ENCODE measurements around the gene MLLT10. TPM values are rescaled to one million over a fixed set of nuclear protein-coding genes. Genes with fewer than 3 reads are reported as not detected.

MLLT10 gene
- total RNA-seq, 1 donor from 2014 or later = 26.1 TPM

DNA sequence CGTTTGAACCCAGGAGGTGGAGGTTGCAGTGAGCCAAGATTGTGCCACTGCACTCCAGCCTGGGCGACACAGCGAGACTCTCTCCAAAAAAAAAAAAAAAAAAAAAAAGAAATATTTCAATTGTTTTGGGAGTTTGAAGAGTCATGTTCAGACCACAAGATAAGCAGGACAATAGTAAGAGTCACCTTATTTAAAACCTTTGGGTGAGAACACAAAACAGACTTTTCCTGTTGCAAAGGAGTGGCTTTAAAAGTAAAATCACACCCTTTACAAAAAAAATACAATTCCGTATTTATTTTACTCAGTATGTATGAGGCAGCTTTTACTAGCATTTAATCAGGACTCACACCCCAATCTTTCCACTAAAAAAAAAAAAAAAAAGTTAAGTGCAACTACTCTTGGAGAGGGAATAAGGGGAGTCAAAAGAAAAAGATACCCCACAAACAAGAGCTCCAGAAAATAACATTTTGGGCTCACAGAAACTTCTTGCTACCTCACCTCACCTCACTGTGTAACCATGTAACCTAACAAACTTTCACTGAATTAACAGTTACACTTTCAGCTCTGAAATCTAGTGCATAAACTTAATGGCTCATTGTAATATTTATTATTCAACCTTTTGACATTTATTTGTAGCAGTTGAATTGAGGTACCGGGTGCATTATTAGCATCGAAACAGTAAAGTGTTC, 19.8 kb upstream of the MLLT10 start:
- intact Hi-C loops (cut with micrococcal nuclease) = loop anchor here (10.0 kb wide), 1 partner anchor 439 kb away; no protein-coding TSS in a partner anchor
- ATAC-seq (no peak), DNase-seq (no peak)

DNA sequence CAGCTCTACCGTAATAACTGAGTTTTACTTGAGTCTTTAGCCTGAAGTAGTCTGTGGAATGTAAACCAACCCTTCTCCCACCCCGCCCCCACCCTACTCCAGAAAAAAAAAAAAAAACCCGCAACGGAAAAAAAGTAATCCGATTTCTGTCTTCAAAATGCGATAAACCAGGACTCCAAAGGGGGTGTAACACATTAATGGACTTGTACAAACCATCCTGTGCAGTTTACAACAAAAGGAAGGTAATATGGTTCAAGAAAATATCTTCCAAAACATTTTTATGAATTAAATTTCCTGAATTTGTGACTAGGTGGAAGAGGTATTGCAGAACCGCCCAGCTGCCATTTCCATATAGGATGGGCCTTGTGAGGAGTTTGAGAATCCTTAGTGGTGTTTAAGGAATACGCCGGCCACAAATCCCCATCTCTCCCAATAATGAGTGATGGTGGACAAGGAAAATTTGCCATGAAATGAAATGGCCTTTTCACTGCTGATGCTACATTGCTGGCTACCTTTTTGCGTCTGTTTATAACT, 19.1 kb upstream of the MLLT10 start:
- ATAC-seq = no peak
- intact Hi-C loops (cut with micrococcal nuclease) = loop anchor here (10.0 kb wide), 1 partner anchor 440 kb away; no protein-coding TSS in a partner anchor

DNA sequence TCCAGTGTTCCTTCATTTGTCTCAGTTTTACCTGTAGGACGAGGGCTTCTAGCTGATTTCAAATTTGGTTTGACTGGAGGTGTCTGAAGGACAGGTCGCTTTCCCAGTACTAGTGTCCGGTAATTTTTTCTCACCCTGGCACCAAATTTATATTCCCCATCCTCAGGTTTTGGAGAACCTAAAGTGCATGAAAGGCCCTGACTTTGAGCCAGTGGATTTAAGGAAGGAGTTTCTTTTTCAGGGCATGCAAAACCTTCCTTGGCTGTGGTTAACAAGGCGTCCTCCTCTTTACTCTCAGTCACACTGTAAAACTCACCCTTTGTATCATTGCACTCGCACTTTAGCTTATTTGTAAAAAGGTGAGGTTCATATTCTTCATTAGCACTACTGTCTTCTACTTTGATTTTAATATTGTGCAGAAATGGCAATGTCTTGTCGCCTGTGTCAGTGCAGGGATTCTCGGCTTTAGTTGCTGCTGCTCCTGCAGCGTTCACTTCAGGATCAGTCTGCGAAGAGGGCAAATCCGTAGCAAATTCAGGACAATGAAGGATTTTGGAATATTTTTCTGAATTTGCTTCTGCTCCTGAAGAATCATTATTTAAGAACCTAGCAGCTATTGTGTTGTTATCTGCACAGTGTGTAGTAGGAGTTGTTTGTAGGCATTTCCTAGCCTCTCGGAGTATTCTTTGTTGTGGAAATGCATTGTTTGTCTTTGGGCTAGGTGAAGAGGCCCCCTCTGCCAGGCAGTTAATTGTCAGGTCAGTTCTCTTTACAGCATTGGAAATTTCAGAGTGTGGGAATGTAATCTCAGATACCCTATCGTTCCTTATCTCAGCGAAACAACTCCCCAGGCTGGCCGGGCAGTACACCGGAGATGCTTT, 18.4 kb upstream of the MLLT10 start:
- no peak for ATAC-seq
- intact Hi-C loops (cut with micrococcal nuclease) = loop anchor here (10.0 kb wide), 1 partner anchor 441 kb away; no protein-coding TSS in a partner anchor
- DNase-seq = no peak

More for the DNA sequence above, 19.1 kb upstream of the MLLT10 start:
- DNase-seq = no peak

DNA sequence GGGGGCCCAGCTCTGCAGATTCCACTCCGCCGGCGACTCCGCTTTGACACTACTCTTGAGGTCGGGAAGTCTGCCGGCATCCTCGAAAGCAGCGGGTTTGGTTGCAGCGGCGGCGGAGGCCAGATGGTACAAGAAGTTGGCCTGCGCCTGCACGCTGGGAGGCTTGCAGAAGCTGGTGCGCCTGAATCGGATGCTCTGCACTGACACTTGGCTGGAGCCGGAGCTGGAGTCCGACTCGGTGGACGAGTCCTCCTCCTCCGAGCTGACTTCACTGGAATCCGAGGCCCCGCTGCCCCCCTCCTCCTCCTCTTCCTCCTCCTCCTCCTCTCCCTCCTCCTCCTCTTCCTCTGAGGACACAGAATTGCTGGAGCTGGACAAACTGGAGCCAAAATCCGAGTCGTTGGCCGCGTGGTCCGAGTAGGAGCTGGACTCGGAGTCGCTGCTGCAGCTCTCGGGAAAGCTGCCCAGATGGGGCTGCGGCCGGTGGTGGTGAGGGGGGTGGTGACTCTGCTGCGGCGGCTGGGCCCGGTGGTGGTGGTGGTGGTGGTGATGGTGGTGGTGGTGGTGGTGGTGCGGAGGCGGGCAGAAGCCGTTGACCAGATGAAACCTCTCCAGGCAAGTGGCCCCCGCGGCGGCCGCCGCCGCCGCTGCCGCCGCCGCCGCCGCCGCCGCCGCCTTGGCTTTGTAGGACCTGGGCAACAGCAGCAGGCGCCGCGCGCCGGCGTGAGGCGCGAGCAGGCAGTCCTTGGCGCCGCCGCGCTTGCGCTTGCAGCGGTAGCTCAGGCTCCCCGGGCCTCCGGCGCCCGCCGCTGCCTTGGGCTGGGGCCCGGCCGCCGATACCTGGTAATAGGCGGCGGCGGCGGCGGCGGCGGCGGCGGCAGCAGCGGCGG, 17.5 kb upstream of the MLLT10 start:
- DNase-seq (peak; percentile 81), ATAC-seq (peak; percentile 41)
- intact Hi-C loops (cut with micrococcal nuclease) = loop anchor here (10.0 kb wide), 1 partner anchor 442 kb away; no protein-coding TSS in a partner anchor

DNA sequence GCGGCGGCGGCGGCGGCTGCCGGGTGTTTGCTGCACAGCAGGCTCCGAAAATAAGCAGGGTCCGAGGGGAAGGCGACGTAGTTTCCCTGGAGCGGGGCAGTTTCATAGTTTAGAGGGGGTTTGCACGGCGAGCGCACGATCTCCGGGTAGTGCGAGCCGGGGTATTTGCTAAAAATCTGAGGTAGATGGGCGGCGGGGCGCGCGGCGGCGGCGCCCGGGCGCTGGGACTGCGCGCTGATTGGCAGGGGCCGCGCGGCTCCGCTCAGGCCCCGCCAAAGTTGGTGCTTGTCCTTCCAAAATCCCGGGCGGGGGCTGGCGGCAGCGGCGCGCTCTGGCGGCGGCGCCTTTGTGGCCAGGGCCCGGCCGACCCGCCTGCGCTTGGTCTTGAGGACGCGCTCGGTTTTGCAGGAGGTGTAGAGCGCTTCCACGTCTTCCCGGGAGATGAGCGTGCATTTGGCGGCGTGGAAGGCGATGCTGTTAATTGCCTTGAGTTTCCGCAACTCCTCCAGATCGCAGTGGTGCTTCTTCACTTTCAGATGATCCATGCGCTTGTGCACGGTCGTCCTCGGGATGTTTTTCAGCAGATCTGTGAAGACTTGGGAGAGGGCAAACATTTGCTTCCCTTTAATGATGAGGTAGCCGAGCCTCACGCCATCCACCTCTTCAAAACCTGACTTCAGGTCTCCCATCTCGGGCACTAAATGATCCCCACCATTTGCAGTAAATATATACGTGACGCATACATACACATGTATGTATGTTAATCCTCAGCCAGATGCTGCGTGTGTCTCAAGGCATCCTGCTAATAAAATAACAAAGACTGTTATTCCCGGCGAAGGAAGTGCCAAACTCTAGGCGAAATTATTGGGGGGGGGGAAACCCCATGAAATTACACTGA, 16.6 kb upstream of the MLLT10 start:
- DNase-seq = peak; percentile 82
- intact Hi-C loops (cut with micrococcal nuclease) = loop anchor here (10.0 kb wide), 1 partner anchor 443 kb away; no protein-coding TSS in a partner anchor
- peak; percentile 78 for ATAC-seq

DNA sequence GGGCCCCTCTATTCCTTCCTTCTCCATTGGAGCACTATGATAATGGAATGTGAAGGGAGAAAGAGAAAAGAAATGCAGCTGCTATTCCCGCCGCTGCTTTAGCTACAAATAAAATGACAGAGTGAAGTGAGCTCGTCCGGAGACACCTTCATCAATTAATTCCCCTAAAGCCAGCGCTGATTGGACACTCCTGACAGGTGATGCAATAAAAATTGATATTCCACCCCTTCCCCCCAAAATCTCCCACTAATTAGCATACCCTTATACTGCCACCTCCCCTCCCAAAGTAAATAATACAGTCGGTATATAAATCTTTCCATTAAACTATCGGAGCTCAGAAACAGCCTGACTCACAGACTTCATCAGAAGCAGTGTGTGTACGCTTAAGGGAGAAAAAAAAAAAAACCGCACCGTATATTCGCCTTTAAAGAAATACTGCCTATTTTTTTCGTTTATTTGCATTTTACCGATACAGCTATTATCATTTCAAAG, 15.8 kb upstream of the MLLT10 start:
- DNase-seq (no peak), ATAC-seq (peak; percentile 59)
- intact Hi-C loops (cut with micrococcal nuclease) = loop anchor here (10.0 kb wide), 1 partner anchor 443 kb away; no protein-coding TSS in a partner anchor

DNA sequence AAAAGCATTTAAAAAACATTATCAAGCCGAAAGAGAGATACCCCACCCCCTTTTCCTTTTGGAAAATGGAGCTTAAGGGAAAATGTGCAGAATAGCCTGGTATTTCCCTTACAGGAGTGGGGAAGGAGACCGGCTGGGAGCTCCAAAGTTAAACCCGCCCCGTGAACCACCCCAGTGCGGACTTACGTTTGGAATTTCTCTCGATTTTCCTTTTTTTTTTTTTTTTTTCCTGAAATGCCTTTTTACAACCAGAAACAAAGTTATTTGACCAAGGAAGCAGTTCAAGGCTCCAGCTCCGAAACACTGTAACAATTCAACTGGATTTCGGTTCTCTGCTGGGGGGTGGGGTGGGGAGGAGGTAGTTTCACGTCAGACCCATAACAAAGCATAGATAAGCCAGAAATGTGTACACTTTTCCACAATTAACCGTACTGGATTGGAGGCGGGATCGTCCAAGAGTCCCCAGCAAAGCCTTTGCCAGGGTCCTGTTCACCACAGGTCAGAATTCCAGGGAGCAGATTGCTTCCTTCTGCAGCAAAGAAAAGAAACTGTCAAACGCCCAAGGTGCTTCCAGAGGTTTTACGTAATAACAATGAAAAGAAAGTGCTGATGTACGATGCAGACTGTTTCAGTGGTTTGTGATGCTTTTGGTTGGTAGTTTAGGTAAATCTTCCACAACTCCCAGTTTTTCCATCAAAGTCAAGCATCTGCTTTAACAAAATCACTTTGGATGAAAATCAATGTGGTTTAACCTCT, 15.2 kb upstream of the MLLT10 start:
- DNase-seq = peak; percentile 36
- peak; percentile 35 for ATAC-seq
- intact Hi-C loops (cut with micrococcal nuclease) = loop anchor here (10.0 kb wide), 1 partner anchor 444 kb away; no protein-coding TSS in a partner anchor

DNA sequence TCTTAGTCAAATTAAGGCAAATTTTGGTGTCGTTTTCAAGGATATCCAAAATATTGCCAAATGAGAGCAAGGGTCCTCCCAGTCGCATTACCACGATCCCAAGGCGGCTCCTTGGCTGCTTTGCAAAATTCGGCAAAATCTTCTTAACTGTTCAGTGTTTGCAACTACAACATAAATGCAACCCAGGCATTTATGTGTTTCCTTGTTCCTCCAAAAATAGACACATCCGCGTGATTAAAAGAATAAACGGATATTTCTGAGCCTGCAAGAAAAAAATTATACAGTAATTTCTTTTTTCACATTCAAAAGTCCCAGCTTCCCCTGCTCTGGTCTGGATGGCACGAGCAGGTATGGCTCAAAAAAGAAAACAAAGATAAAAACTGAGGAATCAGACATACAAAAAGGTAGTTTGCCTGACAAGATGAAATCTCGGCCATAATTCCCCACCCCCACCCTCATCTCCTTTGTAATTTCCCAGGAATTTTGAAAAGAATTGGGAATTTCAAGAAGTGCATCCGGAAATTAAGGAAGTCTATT, 14.6 kb upstream of the MLLT10 start:
- DNase-seq = no peak
- intact Hi-C loops (cut with micrococcal nuclease) = loop anchor here (10.0 kb wide), 1 partner anchor 445 kb away; no protein-coding TSS in a partner anchor
- no peak for ATAC-seq

DNA sequence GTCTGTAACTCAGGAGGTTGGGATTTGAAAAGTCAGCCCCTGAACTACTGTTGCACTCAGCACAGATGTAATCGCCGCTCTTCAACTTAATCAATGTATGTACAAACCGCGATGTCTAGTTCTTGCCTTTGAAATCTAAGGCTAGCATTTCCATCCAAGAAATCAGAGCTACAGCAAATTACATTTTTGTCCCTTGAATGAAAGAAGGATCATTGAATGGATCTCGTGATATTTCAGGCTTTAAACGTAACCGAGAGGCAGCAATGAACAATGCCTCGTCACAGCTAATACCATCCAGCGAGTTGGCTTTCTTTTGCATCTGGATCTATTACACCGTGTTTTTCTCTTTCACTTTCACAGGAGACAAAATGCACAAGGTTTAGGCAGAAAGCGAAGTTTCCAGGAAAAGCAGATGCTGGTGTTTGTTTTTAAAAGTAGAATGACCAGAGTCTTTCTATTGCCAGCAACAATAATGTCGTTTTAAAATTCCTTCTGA, 14.0 kb upstream of the MLLT10 start:
- intact Hi-C loops (cut with micrococcal nuclease) = loop anchor here (10.0 kb wide), 1 partner anchor 445 kb away; no protein-coding TSS in a partner anchor
- DNase-seq = no peak
- ATAC-seq = no peak

DNA sequence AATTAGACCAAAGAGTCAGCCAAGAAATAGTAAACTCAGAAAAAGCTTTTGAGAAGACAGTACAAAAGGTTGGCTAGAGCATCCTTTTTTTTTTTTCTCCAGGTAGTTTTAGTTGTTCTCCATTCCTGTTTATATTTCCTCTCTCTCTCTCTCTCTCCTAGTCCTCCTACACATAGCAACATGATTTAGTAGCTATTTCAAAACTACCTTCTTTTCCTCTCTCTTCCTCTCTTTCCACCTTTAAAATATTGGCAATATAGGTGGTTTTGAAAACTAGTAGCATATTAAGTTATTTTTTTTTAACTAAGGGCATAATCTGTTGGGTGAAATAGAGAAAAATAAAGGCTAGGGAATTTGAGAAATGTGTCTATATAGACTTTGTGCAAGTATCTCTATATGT, 13.5 kb upstream of the MLLT10 start:
- intact Hi-C loops (cut with micrococcal nuclease) = no loop called here
- no peak for ATAC-seq

DNA sequence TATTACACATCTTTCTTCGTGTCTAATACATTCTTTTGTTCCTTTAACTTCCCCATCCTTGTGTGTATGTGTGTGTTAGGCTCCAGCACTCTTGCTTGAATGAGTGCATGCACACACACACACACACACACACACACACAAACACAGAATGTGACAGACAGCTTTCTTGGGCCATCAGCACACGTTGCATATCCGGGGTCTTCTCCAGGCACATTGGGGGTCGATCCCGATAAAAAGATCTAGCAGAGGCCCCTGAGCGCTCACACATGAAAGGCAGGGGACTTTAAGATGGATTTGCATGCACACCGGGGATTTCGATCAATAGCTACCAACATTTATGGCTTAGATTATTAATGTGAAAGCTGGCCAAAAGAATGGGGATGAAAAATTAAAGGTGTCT, 13.1 kb upstream of the MLLT10 start:
- intact Hi-C loops (cut with micrococcal nuclease) = no loop called here
- no peak for ATAC-seq

More for the DNA sequence above, 13.5 kb upstream of the MLLT10 start:
- no peak for DNase-seq

DNA sequence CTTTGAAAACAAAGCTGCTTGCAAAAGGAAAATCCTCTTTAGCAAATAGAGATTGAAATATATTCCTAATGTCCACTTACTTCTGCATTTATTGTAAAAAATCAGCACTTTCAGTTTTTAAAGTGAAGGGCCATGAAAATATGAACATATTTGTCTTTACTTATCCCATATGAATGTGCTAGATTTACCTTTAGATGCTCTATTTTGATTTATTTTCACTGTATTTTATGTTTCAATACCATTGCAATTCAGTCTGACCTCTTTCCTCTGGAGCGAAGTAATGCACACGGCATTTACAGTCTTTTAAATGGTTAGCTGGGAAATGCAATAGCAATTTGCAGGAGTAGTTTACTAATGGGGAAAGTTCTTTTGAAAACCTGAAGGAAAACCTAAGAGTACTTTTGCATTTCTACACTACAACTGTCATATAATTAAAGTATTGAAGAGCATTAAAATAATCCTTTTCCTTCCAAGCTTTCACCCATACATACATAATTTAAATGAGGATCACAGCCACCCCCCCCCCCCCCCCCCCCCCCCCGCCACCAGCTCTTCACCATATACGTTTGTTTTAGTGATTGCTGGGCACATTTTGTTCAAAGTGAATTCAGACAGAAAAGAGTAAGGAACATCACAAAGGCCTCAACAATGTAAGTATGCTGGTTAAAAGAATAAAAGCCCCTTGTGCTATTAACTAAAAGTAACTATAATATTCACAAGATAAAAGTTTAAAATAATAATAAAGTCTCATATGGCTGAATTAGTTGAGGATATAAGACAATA, 12.1 kb upstream of the MLLT10 start:
- ATAC-seq (no peak), DNase-seq (no peak)
- intact Hi-C loops (cut with micrococcal nuclease) = no loop called here

More for the DNA sequence above, 13.1 kb upstream of the MLLT10 start:
- DNase-seq = no peak

DNA sequence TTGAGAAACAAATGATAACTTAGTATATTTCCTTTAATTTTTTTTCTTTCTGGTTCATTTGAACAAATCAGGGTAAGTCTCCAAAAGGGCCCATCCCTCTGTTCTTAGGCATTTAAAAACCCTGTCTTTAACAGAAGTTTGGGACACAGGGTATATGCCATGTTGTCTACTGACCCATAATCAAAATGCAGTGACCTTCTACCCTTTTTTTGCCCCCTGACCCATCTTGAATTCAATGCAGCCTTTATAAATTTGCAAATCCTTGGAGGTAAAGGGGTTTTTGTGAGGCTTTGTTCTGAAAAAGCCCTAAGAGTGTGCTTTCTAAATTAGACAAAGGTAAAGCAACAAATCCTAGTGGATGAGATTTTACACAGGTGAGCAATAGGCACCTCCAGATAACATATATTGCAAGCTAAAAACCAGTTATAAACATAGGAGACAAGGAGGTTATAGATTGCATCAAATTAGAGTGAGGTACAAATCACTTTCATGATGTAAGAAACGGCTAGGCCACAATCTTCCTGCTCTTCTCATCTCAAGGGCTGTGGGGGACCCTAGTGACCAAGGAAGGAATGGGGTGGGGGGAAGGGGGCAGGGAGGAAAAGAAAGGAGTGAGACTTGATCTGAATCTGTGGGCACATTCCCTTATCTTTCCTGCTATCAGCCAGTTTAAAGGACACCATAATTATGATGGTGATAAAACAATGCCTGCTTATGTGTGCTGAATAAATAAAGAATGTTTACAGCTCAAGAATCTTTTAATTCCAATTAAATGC, 11.2 kb upstream of the MLLT10 start:
- intact Hi-C loops (cut with micrococcal nuclease) = no loop called here
- ATAC-seq (no peak), DNase-seq (no peak)

DNA sequence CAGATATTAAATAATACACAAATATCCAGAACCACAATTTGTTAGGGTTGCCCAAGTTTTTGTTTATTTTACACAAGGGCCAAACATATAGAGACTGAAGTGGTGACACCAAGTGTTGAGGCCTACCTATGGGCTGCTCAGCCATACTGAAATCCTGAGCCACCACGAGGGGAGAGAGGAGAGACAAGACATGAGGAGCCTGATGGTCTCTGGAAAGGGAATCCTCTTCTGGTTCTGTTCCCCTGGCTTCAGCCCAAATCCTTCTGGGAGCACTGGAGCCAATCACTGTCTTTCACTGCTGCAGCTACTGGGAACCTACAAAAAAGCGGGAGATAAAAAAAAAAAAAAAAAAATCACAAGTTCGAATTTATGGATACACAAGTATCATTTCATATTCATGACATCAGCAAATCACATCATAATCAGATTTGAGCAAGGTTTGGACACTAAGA, 10.4 kb upstream of the MLLT10 start:
- ATAC-seq = no peak
- intact Hi-C loops (cut with micrococcal nuclease) = no loop called here
- no peak for DNase-seq

DNA sequence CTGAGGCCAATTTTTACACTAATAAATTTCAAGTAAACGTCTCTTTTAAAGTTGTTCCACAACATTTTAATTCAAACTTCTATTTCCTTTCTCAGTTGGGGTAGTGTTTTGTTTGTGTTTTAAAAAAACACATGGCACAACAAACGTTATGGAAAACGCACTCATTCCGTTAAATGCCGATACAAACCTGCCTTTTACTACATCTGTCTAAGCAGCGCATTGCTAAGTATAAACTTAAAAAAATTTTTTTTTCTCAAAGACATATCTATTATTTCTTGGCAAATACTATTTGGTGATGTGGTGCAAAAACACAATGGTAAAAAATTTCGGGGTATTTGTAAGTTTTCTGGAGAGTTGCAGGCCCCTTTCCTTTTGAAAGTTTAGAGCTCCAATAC, 9.9 kb upstream of the MLLT10 start:
- ATAC-seq (no peak), DNase-seq (no peak)
- intact Hi-C loops (cut with micrococcal nuclease) = no loop called here
